ENCODE data around the gene FADS1. TPM values are rescaled to one million over a fixed set of nuclear protein-coding genes. Genes with fewer than 3 reads are reported as not detected.

FADS1 gene
- total and polyA plus RNA-seq, 11 donors, result 14.3 to 72.6 (median 23.6) TPM

GRCh38 chr11:61817471-61818202 lies 834 bp upstream of the FADS1 start:
- Histone ChIP-seq H3K27ac (peak overlapping the region in 11 of 12 donors; percentile 96 to 100 (median 98)), H3K27me3 (no peaks in the 10 kb centered on the region)

GRCh38 chr11:61815790-61816735 lies 740 bp downstream of the FADS1 start:
- TF ChIP-seq CTCF (IDR thresholded peaks at IDR 0.05) (no peak), POLR2A (IDR thresholded peaks at IDR 0.05) (no peak)
- Histone ChIP-seq H3K36me3 (peaks cover 0 to 19% (median 13%) of the 10 kb centered on the region in 9 donors), H3K4me3 (peak overlapping the region; percentile 59 to 91 (median 72)), H3K27ac (peak overlapping the region; percentile 92 to 100 (median 98)), H3K9me3 (no peaks in the 10 kb centered on the region), H3K4me1 (peaks cover 0 to 25% (median 10%) of the 10 kb centered on the region in 12 donors), H3K27me3 (no peaks in the 10 kb centered on the region)
- intact Hi-C loops (cut with DNase I), result loop anchor here in 6 of 10 donors (1.0 to 10.0 kb wide), 6 partner anchors 12 to 76 kb away; partner anchors contain the start of genes FADS3 (in 3 of the 6) and FADS2 (in 1 of the 6)
- 0% methylated on average over 46 to 69 of the region's 69 CpGs for WGBS, 4 donors
- peak; percentile 76 to 87 (median 82) for DNase-seq
- peak; percentile 32 to 64 (median 44) for ATAC-seq

More at GRCh38 chr11:61817471-61818202, 834 bp upstream of the FADS1 start:
- peak overlapping the region; percentile 59 to 91 (median 72) for H3K4me3 ChIP-seq
- TF ChIP-seq CTCF (IDR thresholded peaks at IDR 0.05) (no peak), POLR2A (IDR thresholded peaks at IDR 0.05) (no peak)
- ATAC-seq (no peak), DNase-seq (no peak)
- intact Hi-C loops (cut with DNase I), result loop anchor here in 6 of 10 donors (5.0 to 10.0 kb wide), 5 partner anchors 35 to 75 kb away; partner anchors contain the start of gene FADS3 (in 3 of the 6)
- 79 to 83% (median 81%) methylated on average over 6 of the region's 6 CpGs for WGBS, 4 donors
- peaks cover 0 to 3% (median under 1%) of the 10 kb centered on the region in 9 donors for H3K36me3 ChIP-seq
- peaks cover 0 to 25% (median 10%) of the 10 kb centered on the region in 12 donors for H3K4me1 ChIP-seq
- H3K9me3 ChIP-seq, result no peaks in the 10 kb centered on the region

- DNase-seq (peak; percentile 97 to 99 (median 99)), ATAC-seq (peak; percentile 94 to 98 (median 96))
- H3K27ac ChIP-seq, result peak overlapping the region; percentile 92 to 100 (median 98)
- H3K9me3 ChIP-seq, result no peaks in the 10 kb centered on the region
- WGBS, 4 donors, result 0 to 5% (median 1%) methylated on average over 19 to 66 of the region's 66 CpGs
- H3K4me3 ChIP-seq, result peak overlapping the region; percentile 59 to 91 (median 72)
- intact Hi-C loops (cut with DNase I), result loop anchor here in 8 of 10 donors (1.0 to 10.0 kb wide), 8 partner anchors 13 to 272 kb away; partner anchors contain the start of genes FADS3 (in 3 of the 8) and FADS2 (in 1 of the 8)
- peaks cover 0 to 25% (median 10%) of the 10 kb centered on the region in 12 donors for H3K4me1 ChIP-seq
- no peaks in the 10 kb centered on the region for H3K27me3 ChIP-seq
- TF ChIP-seq POLR2A (IDR thresholded peaks at IDR 0.05), result peak; percentile 68 to 95
- TF ChIP-seq CTCF (IDR thresholded peaks at IDR 0.05), result no peak
- peaks cover 0 to 28% (median 22%) of the 10 kb centered on the region in 9 donors for H3K36me3 ChIP-seq
These were observed 1.6 kb downstream of the FADS1 start for GRCh38 chr11:61814958-61815789.
